Activated naive CD4-positive, alpha-beta T cell (primary cell): ENCODE results near the gene PTPRD.

Source experiments
- DNase-seq, 4 experiments: peaks; one replicate each; lab custom pipeline; 2025; lab: John Stamatoyannopoulos, UW

The PTPRD gene

GRCh38 chr9:8904771-8905515 is 1707.9 kb downstream of the PTPRD start:
- DNase-seq = no peak

DNA sequence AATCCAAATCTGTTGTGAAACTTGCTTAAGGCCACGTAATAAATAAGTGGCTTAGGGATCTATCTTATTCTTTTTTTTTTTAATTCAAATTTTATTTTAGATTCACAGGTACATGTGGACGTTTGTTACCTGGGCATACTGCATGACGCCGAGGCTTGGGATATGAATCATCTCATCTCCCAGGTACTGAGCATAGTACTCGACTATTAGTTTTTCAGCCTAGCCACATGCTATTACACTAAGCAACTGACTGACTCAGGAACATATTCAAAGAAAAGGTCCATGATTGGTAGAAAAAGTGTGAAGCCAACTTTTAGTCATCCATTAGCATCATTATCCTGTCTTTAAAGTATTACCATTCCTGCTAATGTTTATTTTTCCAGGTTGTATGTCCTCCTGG is 1709.7 kb downstream of the PTPRD start:
- DNase-seq = no peak

- DNase-seq = no peak
Measured at GRCh38 chr9:8901146-8901545, 1711.7 kb downstream of the PTPRD start.

DNA sequence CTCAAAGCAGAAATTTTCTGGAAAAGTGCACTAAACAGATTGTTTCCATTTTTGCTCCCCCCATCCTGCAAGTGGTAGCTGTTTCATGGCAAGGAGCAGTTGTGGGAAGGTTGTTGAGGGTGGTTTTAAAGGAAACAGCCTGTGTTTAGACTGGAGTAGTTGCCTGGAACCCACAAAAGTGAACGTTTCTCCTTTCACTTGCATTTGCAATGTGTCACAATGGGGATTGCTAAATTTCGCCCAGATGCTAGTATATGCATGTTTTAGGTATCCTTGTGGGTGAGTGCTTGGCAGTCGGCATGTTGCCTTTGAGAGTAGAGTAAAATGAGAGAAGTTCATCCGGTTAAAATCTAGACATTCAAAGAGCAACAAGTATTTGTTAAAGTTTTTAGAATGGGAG is 1713.3 kb downstream of the PTPRD start:
- no peak for DNase-seq

DNA sequence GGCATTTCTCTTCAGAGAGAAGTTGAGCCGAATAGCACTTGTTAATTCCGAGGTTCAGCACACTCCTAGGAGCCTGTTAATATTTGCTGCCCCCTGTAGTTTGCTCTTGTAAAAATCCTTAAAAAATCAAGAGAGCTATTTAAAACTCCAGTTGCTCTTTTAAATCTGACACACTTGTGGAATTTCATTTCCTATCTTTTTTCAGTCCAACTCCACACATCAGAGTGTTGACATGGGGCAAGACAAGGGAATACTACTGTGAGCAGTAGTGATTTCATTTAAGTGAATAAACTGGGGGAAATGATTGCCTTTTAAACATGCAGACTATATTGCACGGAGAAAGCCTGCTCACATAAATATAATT is 1717.0 kb downstream of the PTPRD start:
- DNase-seq = no peak

GRCh38 chr9:8895106-8895860 is 1717.5 kb downstream of the PTPRD start:
- no peak for DNase-seq

DNA sequence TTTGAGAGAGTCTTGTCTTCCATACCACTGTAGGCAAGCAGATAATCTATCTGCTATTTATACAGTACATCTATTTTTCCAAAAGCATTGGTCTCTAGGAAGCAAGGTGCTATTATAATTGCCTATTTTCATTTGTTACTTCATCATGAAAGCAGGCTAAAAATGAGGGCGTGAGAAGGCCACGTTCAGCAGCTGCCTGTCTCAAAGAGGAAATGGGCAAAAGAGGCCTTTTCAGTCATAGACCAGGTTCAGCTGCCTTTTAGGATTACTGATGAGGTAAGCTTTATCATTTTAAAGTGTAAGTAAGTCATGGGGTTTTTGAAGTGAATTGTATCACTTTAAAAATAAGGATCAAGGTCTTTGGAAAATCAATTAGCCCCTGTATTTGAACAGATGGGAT is 1722.1 kb downstream of the PTPRD start:
- no peak for DNase-seq

DNA sequence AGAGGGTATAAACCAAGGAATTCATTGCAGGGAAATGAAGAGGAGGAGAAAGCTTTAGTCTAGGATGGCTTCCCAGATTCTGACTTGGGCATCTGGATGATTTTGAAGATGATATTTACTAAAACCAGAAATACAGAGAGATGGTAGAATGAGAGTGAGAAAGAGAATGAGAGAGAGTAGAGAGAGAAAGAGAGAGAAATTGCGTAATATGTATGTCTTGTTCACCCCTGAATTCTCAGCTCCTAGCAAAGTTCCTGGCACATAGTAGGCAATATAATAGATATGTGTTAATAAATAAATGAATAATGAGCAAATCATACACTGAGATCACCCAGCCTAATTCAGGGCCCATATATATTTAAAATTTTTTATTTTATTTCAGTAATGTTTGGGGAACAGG is 1723.7 kb downstream of the PTPRD start:
- DNase-seq = no peak

DNA sequence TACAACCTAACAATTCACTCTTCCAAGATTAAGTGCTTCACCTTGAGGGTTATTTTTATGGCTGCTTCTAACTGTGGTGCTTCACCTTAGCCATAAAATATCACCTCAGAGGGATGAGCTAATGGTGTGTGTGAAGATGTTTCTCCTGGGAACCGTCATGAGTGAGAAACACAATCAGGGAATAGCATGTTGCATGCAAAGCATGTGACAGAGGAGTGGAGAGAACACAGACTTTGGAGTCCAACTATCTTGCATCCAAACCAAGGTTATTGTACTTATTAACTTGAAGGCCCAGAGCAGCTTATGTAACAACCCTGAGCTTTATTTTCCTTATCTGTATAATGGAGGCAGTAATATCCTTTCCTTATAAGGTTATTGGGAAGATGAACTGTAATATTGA is 1724.2 kb downstream of the PTPRD start:
- DNase-seq = no peak

DNA sequence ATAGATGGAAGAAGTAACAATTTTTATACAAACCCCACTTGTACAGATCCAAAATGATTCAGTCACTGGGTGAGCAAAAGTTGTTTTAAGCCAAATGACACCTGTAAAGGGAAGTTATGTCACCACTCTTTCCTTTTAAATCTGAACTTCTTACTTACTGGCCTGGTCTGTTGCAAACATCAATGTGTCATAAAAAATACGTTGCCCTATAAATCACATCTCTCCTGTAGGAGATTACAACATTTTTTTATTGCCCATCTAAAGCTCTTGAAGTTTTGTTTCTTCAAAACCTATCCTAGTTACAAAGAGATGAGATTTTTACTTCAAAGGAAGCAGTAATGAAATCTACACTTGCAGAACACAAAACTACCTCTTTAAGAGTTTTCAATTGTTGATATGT is 1725.4 kb downstream of the PTPRD start:
- DNase-seq = no peak

DNA sequence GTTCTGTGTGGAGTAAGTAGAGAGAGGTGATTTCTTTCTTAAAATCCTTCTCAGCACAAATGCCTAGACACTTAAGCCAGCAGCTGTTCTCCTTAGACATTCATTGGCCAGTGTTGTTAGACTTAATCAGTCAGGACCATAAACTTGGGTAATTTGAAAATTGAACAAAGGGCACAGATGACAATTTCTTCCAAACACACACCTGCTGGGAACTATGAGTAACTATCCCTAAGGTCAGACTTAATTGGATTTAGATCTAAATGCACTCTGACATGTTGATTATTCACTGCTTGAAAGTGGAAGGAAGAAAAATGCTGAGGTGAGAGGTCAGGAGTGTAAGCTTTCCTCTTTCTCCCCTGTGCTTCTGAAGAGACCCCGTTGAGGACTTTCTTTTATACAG is 1729.5 kb downstream of the PTPRD start:
- no peak for DNase-seq

GRCh38 chr9:8880060-8880459 is 1732.7 kb downstream of the PTPRD start:
- no peak for DNase-seq

DNA sequence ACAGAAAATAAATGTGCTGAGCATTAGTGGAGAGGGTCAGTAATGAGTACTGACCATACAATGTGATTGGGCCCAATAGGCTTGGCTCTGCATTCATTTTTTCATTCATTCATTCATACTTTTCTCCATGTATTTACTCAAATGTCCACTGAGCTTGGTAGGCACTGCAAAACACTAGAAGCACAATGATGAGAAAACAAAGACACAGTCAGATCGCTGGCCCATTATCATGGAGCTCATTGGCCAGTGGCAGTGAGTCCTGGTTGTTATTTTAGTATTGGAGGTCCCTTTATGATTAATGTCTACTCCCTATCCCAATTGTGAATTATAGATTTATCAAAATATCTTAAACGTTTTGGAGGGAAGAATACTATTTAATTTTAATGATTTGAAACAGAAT is 1733.5 kb downstream of the PTPRD start:
- DNase-seq = no peak

DNA sequence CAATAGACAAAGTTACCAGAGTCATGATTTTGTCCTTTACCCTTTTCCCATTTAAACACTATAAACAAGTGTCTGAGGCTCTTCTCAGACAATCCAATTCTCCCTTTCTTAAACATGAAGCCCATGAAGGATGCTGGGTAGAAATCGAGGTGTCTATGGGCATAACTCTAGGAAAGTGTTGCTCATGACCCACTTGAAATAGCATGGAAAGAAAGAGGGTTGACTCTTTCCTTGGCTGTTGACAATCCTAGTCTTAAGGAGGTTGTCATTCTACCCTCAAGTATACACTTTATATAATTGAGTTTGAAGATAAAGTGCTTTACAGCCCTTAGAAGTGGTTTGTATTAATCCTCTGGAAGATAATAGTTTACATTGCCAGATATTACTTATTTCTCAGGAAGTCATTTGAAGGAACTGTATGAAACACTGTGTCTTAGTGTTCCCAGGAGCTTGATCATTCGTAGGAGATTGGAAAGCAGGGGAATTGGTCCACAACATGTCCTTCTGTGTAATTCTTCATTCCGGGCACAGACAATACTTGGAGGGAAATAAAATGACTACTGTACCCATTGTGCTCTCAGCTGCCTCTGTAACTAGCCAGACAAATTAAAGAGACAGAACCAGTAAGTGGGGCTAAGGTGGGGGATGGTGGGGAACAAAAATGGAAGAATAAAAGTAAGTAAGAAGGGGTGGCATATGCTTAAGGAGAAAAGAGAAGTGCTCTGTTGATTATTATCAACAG is 1734.9 kb downstream of the PTPRD start:
- DNase-seq = no peak

DNA sequence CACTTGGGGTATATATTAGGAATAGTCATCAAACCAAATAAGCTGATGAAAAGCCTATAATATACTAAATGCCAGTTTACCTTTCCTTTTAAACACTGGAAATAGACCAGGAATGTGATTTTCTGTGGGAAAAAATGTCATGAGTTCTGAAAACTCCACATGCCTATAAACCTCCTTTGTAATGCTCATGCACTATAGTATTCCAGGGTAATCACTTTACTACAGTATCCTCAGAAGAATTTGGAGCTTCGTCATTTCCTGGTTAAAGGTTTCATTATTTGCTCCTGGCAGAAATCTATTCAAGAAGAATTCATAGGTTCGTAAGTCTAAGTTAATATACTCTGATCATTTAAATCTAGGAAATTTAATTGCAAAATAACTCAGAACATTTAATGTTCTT is 1736.5 kb downstream of the PTPRD start:
- no peak for DNase-seq

DNA sequence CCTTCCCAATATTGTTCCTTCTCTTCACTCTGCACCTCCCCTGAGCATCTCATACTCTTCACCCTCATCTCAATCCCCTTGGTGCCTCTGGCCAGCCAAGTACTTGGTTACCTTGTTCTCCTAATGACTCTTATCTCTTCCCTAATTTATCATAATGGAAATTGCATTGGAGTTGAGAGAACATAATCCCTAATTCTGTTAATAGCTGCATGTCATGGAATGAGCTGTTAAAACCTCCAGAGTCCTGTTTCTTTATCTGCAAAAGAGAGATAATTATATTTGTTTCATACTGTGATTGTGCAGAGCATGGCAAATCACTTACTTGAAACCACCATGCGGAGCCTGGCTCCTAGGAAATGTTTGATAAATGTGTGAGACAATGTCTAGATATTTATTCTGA is 1738.3 kb downstream of the PTPRD start:
- no peak for DNase-seq

GRCh38 chr9:8872802-8873201 is 1740.0 kb downstream of the PTPRD start:
- no peak for DNase-seq

GRCh38 chr9:8871796-8872445 is 1740.9 kb downstream of the PTPRD start:
- DNase-seq = no peak

DNA sequence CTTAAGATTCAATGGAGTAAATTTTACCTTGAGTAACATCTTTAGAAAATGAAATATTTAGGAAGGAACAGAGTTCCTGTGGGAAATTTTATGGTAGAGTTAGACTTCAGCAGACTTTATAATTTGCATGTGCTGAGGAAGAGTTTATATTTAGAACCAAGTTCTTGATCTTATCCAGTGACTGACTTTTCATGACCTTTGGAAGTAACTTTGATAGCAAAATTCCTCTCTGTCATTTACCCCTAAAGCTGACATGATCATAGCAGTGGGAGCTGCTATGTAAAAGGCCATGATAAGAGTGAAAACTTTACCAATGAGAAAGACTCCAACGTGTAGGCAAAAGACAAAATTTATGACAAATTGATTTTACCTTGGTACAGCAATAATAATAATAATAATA is 1741.4 kb downstream of the PTPRD start:
- DNase-seq = no peak

DNA sequence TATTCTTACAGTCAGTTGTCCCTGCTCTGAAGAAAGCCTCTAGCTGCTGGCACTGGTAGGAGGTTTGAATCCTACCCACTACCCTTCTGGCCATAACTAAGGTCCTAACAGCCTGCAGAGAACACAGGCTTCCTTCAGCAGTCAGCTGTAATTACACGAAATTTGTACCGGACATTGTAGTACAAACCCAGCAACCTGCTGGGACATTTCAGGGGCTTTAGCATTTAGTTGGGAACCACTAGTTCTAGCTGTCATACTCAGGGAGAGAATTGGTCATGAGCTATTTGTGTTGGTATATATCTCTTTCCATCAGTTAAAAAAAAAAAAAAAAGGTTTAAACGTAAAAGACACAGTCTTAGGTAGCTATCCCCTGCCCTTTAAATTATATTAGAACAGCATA is 1743.0 kb downstream of the PTPRD start:
- DNase-seq = no peak

- DNase-seq = no peak
Measured at GRCh38 chr9:8868632-8869031, 1744.2 kb downstream of the PTPRD start.

GRCh38 chr9:8867148-8867547 is 1745.7 kb downstream of the PTPRD start:
- DNase-seq = no peak

GRCh38 chr9:8864545-8864896 is 1748.3 kb downstream of the PTPRD start:
- no peak for DNase-seq
